ENCODE measurements around the gene ZBED1.
"Not testable (repeated sequence)": the region's sequence is repeated elsewhere in the genome, so short reads cannot be mapped to it uniquely, and the experiment has no call there.

The ZBED1 gene

GRCh38 chrX:2517055-2517454 lies 16.3 kb upstream of the ZBED1 start:
- DNase-seq, result no peak

- DNase-seq, result no peak
Measured at GRCh38 chrX:2516623-2517022, 15.8 kb upstream of the ZBED1 start.

DNA sequence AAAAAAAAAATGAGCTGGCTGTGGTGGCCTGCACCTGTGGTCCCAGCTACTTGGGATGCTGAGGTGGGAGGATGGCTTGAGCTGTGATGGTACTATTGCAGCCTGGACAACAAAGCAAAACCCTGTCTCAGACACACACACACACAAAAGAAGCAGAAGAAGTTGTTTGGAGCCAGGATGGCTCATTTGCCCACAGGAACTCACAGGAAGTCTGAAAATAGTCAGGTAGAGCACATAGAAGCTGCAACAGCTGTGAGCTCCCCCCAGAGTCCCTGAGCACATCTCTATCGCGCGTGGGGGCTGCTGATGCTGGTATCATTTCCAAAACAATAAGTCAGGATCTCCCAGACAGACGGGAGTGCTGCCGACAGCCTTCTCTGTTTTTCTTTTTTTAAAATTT lies 13.4 kb upstream of the ZBED1 start:
- no peak for DNase-seq

- DNase-seq, result no peak
Measured at GRCh38 chrX:2513121-2513664, 12.4 kb upstream of the ZBED1 start.

GRCh38 chrX:2512501-2512900 lies 11.7 kb upstream of the ZBED1 start:
- no peak for DNase-seq

DNA sequence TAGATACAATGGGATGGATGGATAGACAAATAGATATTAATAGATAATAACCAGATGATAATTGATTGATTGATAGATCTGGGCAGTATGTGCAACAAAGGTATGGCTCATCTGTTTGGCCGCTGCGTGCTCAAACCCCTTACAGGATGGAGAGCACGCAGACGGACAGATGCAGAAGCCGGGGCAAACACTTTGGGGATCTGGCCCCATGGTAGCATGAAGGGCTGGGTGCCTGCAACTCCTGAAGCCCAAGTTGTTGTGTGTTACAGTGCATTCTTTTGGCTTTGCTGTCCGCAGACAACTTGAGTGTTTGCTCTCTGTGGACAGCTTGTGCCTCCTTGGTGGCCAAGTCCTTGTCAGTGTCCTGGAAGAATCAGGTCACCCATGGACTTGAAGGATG lies 10.6 kb upstream of the ZBED1 start:
- no peak for DNase-seq

- DNase-seq, result no peak
Measured at GRCh38 chrX:2508648-2509335, 8.0 kb upstream of the ZBED1 start.

DNA sequence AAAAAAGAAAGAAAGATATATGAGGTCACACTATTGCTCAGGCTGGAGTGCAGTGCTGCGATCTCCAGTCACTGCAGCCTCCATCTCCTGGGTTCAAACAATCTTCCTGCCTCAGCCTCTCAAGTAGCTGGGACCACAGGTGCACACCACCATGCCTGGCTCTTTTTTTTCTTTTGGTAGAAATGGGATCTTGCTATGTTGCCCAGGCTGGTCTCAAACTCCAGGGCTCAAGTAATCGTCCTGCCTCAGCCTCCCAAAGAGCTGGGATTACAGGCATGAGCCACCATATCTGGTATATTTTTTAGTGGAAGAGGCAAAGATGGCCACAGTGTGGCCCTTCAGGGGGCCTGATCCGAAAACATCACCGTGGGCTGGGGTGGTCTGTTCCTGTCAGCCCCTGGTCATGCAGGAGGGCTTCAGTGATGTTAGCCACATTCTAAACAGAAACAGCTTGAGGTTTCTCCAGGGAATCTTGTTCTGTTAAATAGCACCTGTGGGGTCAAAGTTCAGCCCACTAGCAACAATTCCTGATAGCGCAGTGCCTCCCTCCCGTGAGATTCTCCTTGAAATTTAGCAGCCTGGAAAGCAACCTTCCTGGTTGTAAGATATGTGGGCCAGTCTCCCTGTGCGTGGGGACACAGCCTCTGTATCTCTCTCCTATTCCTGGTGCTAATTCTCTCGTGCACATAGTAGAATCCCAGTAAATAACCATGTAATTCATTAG lies 7.3 kb upstream of the ZBED1 start:
- no peak for DNase-seq

- DNase-seq, result no peak
Measured at GRCh38 chrX:2507196-2507595, 6.4 kb upstream of the ZBED1 start.

DNA sequence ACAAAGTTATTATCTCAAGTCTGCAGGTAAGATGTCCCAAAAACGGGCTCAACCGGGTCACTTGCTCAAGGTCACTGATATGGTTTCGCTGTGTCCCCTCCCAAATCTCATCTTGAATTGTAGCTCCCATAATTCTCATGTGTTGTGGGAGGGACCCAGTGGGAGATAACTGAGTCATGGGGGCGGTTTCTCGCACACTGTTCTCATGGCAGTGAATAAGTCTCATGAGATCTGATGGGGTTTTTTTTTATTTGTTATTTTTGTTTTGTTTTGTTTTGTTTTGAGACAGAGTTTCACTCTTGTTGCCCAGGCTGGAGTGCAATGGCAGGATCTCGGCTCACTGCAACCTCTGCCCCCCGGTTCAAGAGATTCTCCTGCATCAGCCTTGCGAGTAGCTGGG lies 4.6 kb upstream of the ZBED1 start:
- DNase-seq, result not testable (repeated sequence)

GRCh38 chrX:2504706-2505332 lies 4.0 kb upstream of the ZBED1 start:
- DNase-seq, result no peak

GRCh38 chrX:2503591-2504500 lies 3.1 kb upstream of the ZBED1 start:
- no peak for DNase-seq

GRCh38 chrX:2502668-2503519 lies 2.1 kb upstream of the ZBED1 start:
- DNase-seq, result no peak

DNA sequence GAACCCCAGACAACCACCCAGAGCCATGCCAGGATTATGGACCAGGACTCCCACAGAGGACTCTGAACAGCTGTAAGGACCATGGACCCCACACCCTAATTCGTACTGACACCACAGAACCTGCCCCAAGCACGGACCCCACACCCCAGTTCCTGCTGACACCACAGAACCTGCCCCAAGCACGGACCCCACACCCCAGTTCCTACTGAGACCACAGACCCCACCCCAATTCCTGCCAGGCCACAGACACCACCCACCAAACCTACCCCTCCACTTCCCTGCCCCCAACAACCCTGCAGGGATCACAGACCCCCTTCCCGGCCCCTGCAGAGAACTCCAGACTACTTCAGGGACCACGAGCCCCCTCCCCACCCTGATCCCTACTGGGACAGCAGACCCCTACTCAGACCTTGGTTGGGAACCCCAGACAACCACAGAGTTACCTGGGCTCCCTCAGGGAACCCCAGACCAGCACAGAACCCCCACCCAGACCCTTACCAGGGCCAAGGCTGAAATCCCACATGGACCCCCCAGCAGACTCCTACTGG lies 1.4 kb upstream of the ZBED1 start:
- DNase-seq, result no peak

DNA sequence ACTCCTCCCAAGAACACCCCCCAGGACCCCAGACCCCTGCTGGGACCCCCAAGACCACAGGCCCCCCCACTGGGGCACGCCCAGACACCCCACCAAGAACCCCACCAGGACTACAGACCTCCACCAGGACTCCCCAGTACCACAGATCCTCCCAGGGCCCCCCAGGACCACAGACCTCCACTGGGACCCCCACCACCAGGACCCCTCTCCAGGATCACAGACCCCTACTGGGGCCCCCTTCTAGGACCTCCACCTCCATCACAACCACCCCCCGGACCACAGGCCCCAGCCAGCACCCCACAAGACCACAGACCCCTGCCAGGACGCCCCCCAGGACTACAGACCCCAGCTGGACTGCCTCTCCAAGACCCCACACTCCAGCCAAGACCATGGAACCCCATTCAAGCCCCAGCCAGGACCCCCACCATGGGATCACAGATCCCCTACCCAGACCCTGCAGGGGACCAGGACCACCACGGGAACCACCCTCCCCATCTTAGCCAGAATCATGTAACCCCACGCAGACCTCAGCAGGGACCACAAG lies 855 bp upstream of the ZBED1 start:
- no peak for DNase-seq

- peak; percentile 23 to 40 for DNase-seq
Measured at GRCh38 chrX:2500091-2500802, 529 bp downstream of the ZBED1 start.

DNA sequence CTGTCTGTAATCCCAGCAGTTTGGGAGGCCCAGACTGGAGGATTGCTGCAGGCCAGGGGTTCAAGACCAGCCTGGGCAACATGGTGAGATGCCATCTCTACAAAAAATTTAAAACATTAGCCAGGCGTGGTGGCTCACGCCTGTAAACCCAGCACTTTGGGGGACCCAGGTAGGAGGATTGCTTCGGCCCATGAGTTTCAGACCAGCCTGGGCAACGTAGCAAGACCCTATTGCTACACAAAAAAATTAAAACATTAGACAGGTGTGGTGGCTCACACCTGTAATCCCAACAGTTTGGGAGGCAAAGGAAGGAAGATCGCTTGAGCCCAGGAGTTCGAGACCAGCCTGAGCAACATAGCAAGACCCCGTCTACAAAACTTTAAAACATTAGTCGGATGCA lies 1.3 kb downstream of the ZBED1 start:
- DNase-seq, result no peak

DNA sequence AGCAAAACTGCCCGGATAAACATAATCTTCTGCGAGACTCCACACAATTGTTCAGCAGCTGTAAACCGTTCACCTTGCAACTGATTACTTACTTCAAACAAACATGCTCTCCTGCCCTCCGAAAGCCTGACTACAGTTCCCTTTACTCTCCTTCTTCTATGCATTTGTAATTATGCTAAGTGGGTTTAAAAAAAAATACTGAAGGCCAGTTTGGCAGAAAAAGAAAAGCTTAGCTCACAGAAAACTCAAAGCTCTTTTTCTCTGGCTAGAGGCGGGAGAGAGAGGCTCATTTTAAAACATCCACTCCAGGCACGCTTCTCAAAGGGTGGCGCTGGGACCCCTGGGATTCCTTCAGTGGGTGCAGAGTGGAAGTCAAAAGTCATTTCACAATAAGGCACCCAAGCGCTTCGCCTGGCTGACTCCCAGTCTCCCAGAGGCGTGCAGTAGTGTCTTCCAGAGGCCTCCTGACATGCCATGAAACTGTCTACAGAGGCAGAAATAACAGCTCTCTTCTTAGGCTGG lies 1.9 kb downstream of the ZBED1 start:
- DNase-seq, result no peak

- DNase-seq, result no peak
Measured at GRCh38 chrX:2497961-2498780, 2.6 kb downstream of the ZBED1 start.
